IMR-90 (cell line): ENCODE measurements around the gene NR5A2. TPM values are rescaled to one million over a fixed set of nuclear protein-coding genes. Genes with fewer than 3 reads are reported as not detected.

ENCODE experiments used
- ATAC-seq: fragments of 200-7000 bp; cut with Tn5 transposase; 2 replicates; pipeline ENCODE4 v1.9.1; 2020; ENCODE audit warnings: low read depth, mild to moderate bottlenecking, moderate library complexity
- BruUV-seq: library from RNA; stranded (reverse); fragments of 400-500 nt; replicated peaks from 2 replicates; lab custom pipeline; 2021; lab: Mats Ljungman, UMichigan
- CTCF ChIA-PET: fragments of 300-600 bp; formaldehyde crosslinking; extraction: SDS; loops from one replicate; lab custom pipeline; 2021; ENCODE audit warnings: antibody characterized with exemption; lab: Yijun Ruan, JAX
- POLR2A ChIA-PET: fragments of 300-600 bp; sonication (Branson Sonifier 250); formaldehyde crosslinking; loops from one replicate; lab custom pipeline; 2022; ENCODE audit warnings: antibody characterized with exemption; ENCODE audit not compliant: unreplicated experiment; lab: Charles Lee
- DNase-seq: peaks from one replicate; pipeline ENCODE4 v3.0.0; 2013
- H2AFZ ChIP-seq: replicated peaks from 2 replicates; pipeline ENCODE3; 2013; ENCODE audit warnings: low read length, mild to moderate bottlenecking; ENCODE audit not compliant: poor library complexity
- H2AK5ac ChIP-seq: 2 replicates; pipeline ENCODE4 v1.6.1; 2013; ENCODE audit warnings: low read depth, low read length, inconsistent platforms
- H2AK9ac ChIP-seq: replicated peaks from 2 replicates; pipeline ENCODE3; 2013; ENCODE audit warnings: mild to moderate bottlenecking, low read depth, low read length, moderate library complexity; ENCODE audit not compliant: poor library complexity
- H2BK120ac ChIP-seq: 2 replicates; pipeline ENCODE4 v1.6.1; 2013; ENCODE audit warnings: low read depth, low read length, inconsistent platforms
- H2BK15ac ChIP-seq: 3 replicates; pipeline ENCODE4 v1.6.1; 2013; ENCODE audit warnings: low read depth, low read length, inconsistent platforms
- H2BK20ac ChIP-seq: 2 replicates; pipeline ENCODE4 v1.6.1; 2013; ENCODE audit warnings: low read depth, mild to moderate bottlenecking, inconsistent platforms, low read length, moderate library complexity
- H2BK5ac ChIP-seq: 2 replicates; pipeline ENCODE4 v1.6.1; 2013; ENCODE audit warnings: mild to moderate bottlenecking, low read depth, low read length, inconsistent platforms; ENCODE audit not compliant: poor library complexity, severe bottlenecking
- H3K14ac ChIP-seq: replicated peaks from 2 replicates; pipeline ENCODE4 v1.6.1; 2013; ENCODE audit warnings: low read depth, low read length, inconsistent platforms
- H3K18ac ChIP-seq: 2 replicates; pipeline ENCODE4 v1.6.1; 2013; ENCODE audit warnings: low read depth, low read length, control low read depth
- H3K23ac ChIP-seq: 2 replicates; pipeline ENCODE4 v1.6.1; 2013; ENCODE audit warnings: low read depth, low read length, inconsistent platforms
- H3K27ac ChIP-seq: 2 replicates; pipeline ENCODE4 v1.5.1; 2013; ENCODE audit warnings: mild to moderate bottlenecking, control low read depth, low read length; ENCODE audit not compliant: insufficient read depth
- H3K27me3 ChIP-seq: 2 replicates; pipeline ENCODE4 v1.6.1; 2013; ENCODE audit warnings: low read length; ENCODE audit not compliant: control insufficient read depth, insufficient read depth
- H3K36me3 ChIP-seq: 2 replicates; pipeline ENCODE4 v1.6.1; 2013; ENCODE audit warnings: low read length, mixed read lengths; ENCODE audit not compliant: control insufficient read depth, insufficient read depth
- H3K4ac ChIP-seq: 2 replicates; pipeline ENCODE4 v1.6.1; 2013; ENCODE audit warnings: low read depth, low read length, inconsistent platforms
- H3K4me1 ChIP-seq: 2 replicates; pipeline ENCODE4 v1.6.1; 2013; ENCODE audit warnings: low read length, mixed read lengths; ENCODE audit not compliant: control insufficient read depth, insufficient read depth
- H3K4me2 ChIP-seq: 2 replicates; pipeline ENCODE4 v1.6.1; 2013; ENCODE audit warnings: low read depth, mild to moderate bottlenecking, control low read depth, low read length, moderate library complexity
- H3K4me3 ChIP-seq: 2 replicates; pipeline ENCODE4 v1.5.1; 2013; ENCODE audit warnings: low read depth, mild to moderate bottlenecking, control low read depth, low read length, moderate library complexity; ENCODE audit not compliant: insufficient read depth
- H3K56ac ChIP-seq: 2 replicates; pipeline ENCODE4 v1.6.1; 2013; ENCODE audit warnings: low read length, inconsistent platforms; ENCODE audit not compliant: insufficient read depth; ENCODE audit errors: extremely low read depth
- H3K79me1 ChIP-seq, 2 experiments: 2 replicates each; pipeline ENCODE4 v1.6.1; 2013; ENCODE audit warnings: low read length in 2 of 2, inconsistent platforms in 1 of 2, low read depth in 1 of 2
- H3K9ac ChIP-seq: 2 replicates; pipeline ENCODE4 v1.6.1; 2013; ENCODE audit warnings: low read depth, low read length, control low read depth
- H3K9me1 ChIP-seq: 2 replicates; pipeline ENCODE4 v1.6.1; 2013; ENCODE audit warnings: low read length, inconsistent platforms; ENCODE audit not compliant: insufficient read depth
- H3K9me3 ChIP-seq: 2 replicates; pipeline ENCODE4 v1.6.1; 2013; ENCODE audit warnings: low read length; ENCODE audit not compliant: control insufficient read depth, insufficient read depth
- H4K20me1 ChIP-seq: 2 replicates; pipeline ENCODE4 v1.6.1; 2013; ENCODE audit warnings: low read length, inconsistent platforms; ENCODE audit not compliant: insufficient read depth
- H4K5ac ChIP-seq: 2 replicates; pipeline ENCODE4 v1.6.1; 2013; ENCODE audit warnings: mild to moderate bottlenecking, low read depth, low read length, control low read depth
- H4K8ac ChIP-seq, 2 experiments: 2 replicates each; pipeline ENCODE4 v1.6.1; 2013; ENCODE audit warnings: low read depth in 2 of 2, low read length in 2 of 2, control low read depth in 1 of 2, inconsistent platforms in 1 of 2
- H4K91ac ChIP-seq: 2 replicates; pipeline ENCODE4 v1.6.1; 2013; ENCODE audit warnings: low read depth, low read length, inconsistent platforms; ENCODE audit not compliant: insufficient read depth
- BHLHE40 ChIP-seq: fragments of 150-350 bp; IDR thresholded peaks from 2 replicates; pipeline ENCODE4 v1.6.1; 2016; ENCODE audit warnings: mild to moderate bottlenecking, low read depth, low read length
- CEBPB ChIP-seq: IDR thresholded peaks from 2 replicates; pipeline ENCODE4 v1.6.1; 2012; ENCODE audit warnings: low read depth, low read length, improper control_type of control experiment
- CHD1 ChIP-seq: IDR thresholded peaks from 2 replicates; pipeline ENCODE4 v1.6.1; 2012; ENCODE audit warnings: low read depth, low read length, improper control_type of control experiment
- CTCF ChIP-seq: conservative IDR thresholded peaks from 2 replicates; pipeline ENCODE4 v1.5.1; 2012; ENCODE audit warnings: mild to moderate bottlenecking, low read depth, low read length, improper control_type of control experiment
- ELK1 ChIP-seq: fragments of 150-350 bp; IDR thresholded peaks from 2 replicates; pipeline ENCODE4 v1.6.1; 2016; ENCODE audit warnings: low read depth, mild to moderate bottlenecking, low read length, moderate library complexity, borderline replicate concordance
- FOS ChIP-seq: fragments of 150-350 bp; IDR thresholded peaks from 2 replicates; pipeline ENCODE4 v1.6.1; 2016; ENCODE audit warnings: low read depth, low read length
- MAFK ChIP-seq: IDR thresholded peaks from 2 replicates; pipeline ENCODE4 v1.6.1; 2012; ENCODE audit warnings: low read depth, low read length, improper control_type of control experiment
- MAZ ChIP-seq: IDR thresholded peaks from 2 replicates; pipeline ENCODE4 v1.6.1; 2012; ENCODE audit warnings: low read depth, mild to moderate bottlenecking, low read length, improper control_type of control experiment, moderate library complexity, borderline replicate concordance
- MXI1 ChIP-seq: IDR thresholded peaks from 2 replicates; pipeline ENCODE4 v1.6.1; 2012; ENCODE audit warnings: low read depth, mild to moderate bottlenecking, low read length, moderate library complexity, borderline replicate concordance
- NFE2L2 ChIP-seq: fragments of 150-350 bp; IDR thresholded peaks from 2 replicates; pipeline ENCODE4 v1.6.1; 2016; ENCODE audit warnings: low read depth, mild to moderate bottlenecking, low read length
- POLR2A ChIP-seq: IDR thresholded peaks from 2 replicates; pipeline ENCODE4 v1.6.1; 2012; ENCODE audit warnings: mild to moderate bottlenecking, low read depth, low read length
- RAD21 ChIP-seq: IDR thresholded peaks from 2 replicates; pipeline ENCODE4 v1.6.1; 2012; ENCODE audit warnings: low read length, improper control_type of control experiment
- RCOR1 ChIP-seq: IDR thresholded peaks from 2 replicates; pipeline ENCODE4 v1.6.1; 2012; ENCODE audit warnings: mild to moderate bottlenecking, low read length, improper control_type of control experiment; ENCODE audit not compliant: insufficient replicate concordance
- RFX5 ChIP-seq: IDR thresholded peaks from 2 replicates; pipeline ENCODE4 v1.8.0; 2012; ENCODE audit warnings: low read depth, mild to moderate bottlenecking, low read length, moderate library complexity
- SMC3 ChIP-seq: fragments of 150-350 bp; IDR thresholded peaks from 2 replicates; pipeline ENCODE4 v1.6.1; 2016; ENCODE audit warnings: low read depth, mild to moderate bottlenecking, antibody characterized with exemption, low read length, moderate library complexity
- USF2 ChIP-seq: fragments of 150-350 bp; IDR thresholded peaks from 2 replicates; pipeline ENCODE4 v1.6.1; 2017; ENCODE audit warnings: mild to moderate bottlenecking, antibody characterized with exemption, low read length, low read depth
- WGBS, 2 experiments: methylation state at CpG; one replicate each; pipeline versions ENCODE4 v1.1.5 to v1.1.7; 2013; ENCODE audit warnings: missing lambda C conversion rate in 2 of 2; ENCODE audit not compliant: insufficient read length in 1 of 2; ENCODE audit errors: extremely low coverage in 2 of 2; 5-methylcytosine and 5-hydroxymethylcytosine counted together
- dilution Hi-C: fragments of 300-500 bp; cut with HindIII; formaldehyde crosslinking; loops from one replicate; pipeline ENCODE4 v1.14.3; 2018; ENCODE audit warnings: low sequenced_read_pairs; ENCODE audit not compliant: unreplicated experiment
- in situ Hi-C: fragments of 300-500 bp; cut with MboI; formaldehyde crosslinking; loops from 3 replicates; pipeline ENCODE4 v1.14.3; 2019; ENCODE audit warnings: low sequenced_read_pairs, inconsistent platforms, mixed read lengths
- intact Hi-C: fragments of 100-400 bp; cut with micrococcal nuclease; formaldehyde crosslinking; loops from 2 replicates; pipeline ENCODE4 v1.10.0; 2022
- polyA plus RNA-seq, 3 experiments: library from polyadenylated mRNA; depleted of rRNA; stranded (reverse); fragments of >200 nt; gene quantifications; 2 replicates each; pipeline ENCODE4 v1.2.3, GENCODE V29; 2012; ENCODE audit warnings: low replicate concordance in 1 of 3
- total RNA-seq: library from RNA; depleted of rRNA; stranded (reverse); fragments of >200 nt; gene quantifications from 2 replicates; pipeline ENCODE4 v1.2.3, GENCODE V29; 2012

Gene NR5A2
- total and polyA plus RNA-seq, 2 of the 4 experiments (the other 2 are of a cell fraction): 0.03 to 0.18 TPM

- ATAC-seq (no peak), DNase-seq (no peak)
- Histone ChIP-seq H4K20me1 (no peaks in the 10 kb centered on the region), H4K91ac (no peak overlapping the region), H4K5ac (no peak overlapping the region), H2BK20ac (peak overlapping the region; percentile 68; the same call in 1 of the 2 replicates), H3K4me1 (peaks cover 11% of the 10 kb centered on the region), H3K9ac (no peak overlapping the region), H3K4ac (peak overlapping the region; percentile 64), H3K23ac (no peak overlapping the region), H3K14ac (no peak overlapping the region), H3K27me3 (no peaks in the 10 kb centered on the region), H2AK5ac (peak overlapping the region; percentile 76; the same call in 1 of the 2 replicates), H3K79me1 (no peaks in the 10 kb centered on the region), H4K8ac (peak overlapping the region in 1 of 2 experiments; percentile 63; a peak in 1 of 4 replicates), H3K9me1 (no peaks in the 10 kb centered on the region), H3K27ac (no peak overlapping the region), H2BK120ac (peak overlapping the region; percentile 54; the same call in 1 of the 2 replicates), H3K18ac (no peak overlapping the region), H3K4me2 (no peak overlapping the region), H3K4me3 (no peak overlapping the region), H3K36me3 (no peaks in the 10 kb centered on the region), H2BK5ac (no peak overlapping the region), H3K56ac (no peak overlapping the region), H2AFZ (no peak overlapping the region), H2BK15ac (peak overlapping the region; percentile 38; the same call in 2 of the 3 replicates), H2AK9ac (peak overlapping the region; percentile 21), H3K9me3 (no peaks in the 10 kb centered on the region)
- dilution Hi-C loops: no loop called here
- TF ChIP-seq CEBPB: no peak
- TF ChIP-seq USF2: no peak
- TF ChIP-seq CTCF: no peak
- no peak for TF ChIP-seq BHLHE40
- TF ChIP-seq MAZ: no peak
- TF ChIP-seq RAD21: no peak
- TF ChIP-seq POLR2A: no peak
- TF ChIP-seq MAFK: no peak
- no peak for TF ChIP-seq RCOR1
- no peak for TF ChIP-seq MXI1
- no peak for TF ChIP-seq NFE2L2
- no peak for TF ChIP-seq ELK1
- no peak for TF ChIP-seq FOS
- no peak for TF ChIP-seq SMC3
- no peak for TF ChIP-seq CHD1
- no peak for TF ChIP-seq RFX5
- no CpG with 5 or more reads among the region's 1 CpG for WGBS, 2 experiments
- in situ Hi-C loops: no loop called here
- intact Hi-C loops: no loop called here
- POLR2A ChIA-PET: no interaction called here
- BruUV-seq: no TSS peak
- CTCF ChIA-PET: no interaction called here
Observed at GRCh38 chr1:200226969-200227303, 199.4 kb downstream of the NR5A2 start.
